Measurements from ENCODE around the gene RLF. TPM values are rescaled to one million over a fixed set of nuclear protein-coding genes. Genes with fewer than 3 reads are reported as not detected.
A peak's percentile ranks its signal among the peaks of the same experiment; 100 is the strongest.

The RLF gene
- total and polyA plus RNA-seq, 5 donors from 2014 or later: 7.8 to 36.8 (median 9.1) TPM

DNA sequence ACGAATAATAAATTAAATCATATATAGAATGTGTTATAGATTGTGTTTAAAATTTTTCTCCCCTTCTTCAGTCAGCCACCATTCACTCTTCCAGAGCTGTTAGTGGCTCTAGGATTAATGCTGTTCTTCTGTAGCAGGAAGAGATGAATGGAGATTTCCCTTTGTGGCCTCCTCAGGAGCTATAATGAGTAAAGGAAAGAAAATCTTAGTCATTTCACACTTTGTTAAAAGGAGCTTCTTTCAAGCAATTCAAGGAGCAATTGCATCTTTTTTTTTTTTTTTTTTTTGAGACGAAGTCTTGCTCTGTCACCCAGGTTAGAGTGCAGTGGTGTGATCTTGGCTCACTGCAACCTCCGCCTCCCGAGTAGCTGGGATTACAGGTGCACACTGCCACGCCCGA is 62.9 kb downstream of the RLF start:
- Mint-ChIP-seq H3K4me3 (no peak overlapping the region), H3K36me3 (peaks cover 18% of the 10 kb centered on the region), H3K9me3 (no peaks in the 10 kb centered on the region), H3K27ac (no peak overlapping the region), H3K27me3 (no peaks in the 10 kb centered on the region), H3K4me1 (peaks cover 8 to 24% (median 16%) of the 10 kb centered on the region in 4 donors)
- H3K27me3 ChIP-seq (ENCODE audit: control insufficient read depth, insufficient read depth, low read length): no peaks in the 10 kb centered on the region
- no peaks in the 10 kb centered on the region for H3K9me3 ChIP-seq (ENCODE audit: control insufficient read depth in 2 of 2, low read length in 2 of 2)
- no peak for ATAC-seq (ENCODE audit: low read depth in 2 of 2)
- H3K4me3 ChIP-seq (ENCODE audit: low read depth, low read length): no peak overlapping the region
- H3K4me1 ChIP-seq (ENCODE audit: control insufficient read depth, insufficient read depth, low read length, poor library complexity, severe bottlenecking): no peaks in the 10 kb centered on the region
- no peak overlapping the region for H3K27ac ChIP-seq (ENCODE audit: insufficient read depth, low read length, poor library complexity, severe bottlenecking)
- H3K36me3 ChIP-seq (ENCODE audit: control insufficient read depth, insufficient read depth, low read length): peaks cover 16% of the 10 kb centered on the region
- DNase-seq: no peak

DNA sequence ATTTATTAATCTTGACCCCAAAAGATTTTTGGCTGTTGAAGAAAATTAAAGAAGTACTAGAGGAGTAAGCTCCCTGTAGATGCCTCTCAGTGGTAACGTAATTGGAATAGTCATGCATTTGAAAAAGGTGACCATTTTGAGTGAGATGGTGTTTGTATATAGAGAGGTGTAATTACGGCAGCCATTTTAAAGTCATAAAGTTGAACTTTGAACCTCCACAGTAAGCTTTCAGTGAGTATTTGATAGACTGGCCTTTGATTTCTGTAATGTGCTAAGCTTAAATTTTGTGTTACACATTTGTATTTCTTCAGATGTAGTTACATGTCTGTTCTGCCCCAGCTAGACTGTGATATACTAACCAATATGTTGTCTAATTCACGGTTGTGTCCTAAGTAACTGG is 65.0 kb downstream of the RLF start:
- Histone ChIP-seq H3K9me3 (ENCODE audit: control insufficient read depth in 2 of 2, low read length in 2 of 2) (no peaks in the 10 kb centered on the region), H3K4me1 (ENCODE audit: control insufficient read depth, insufficient read depth, low read length, poor library complexity, severe bottlenecking) (no peaks in the 10 kb centered on the region), H3K4me3 (ENCODE audit: low read depth, low read length) (no peak overlapping the region), H3K27me3 (ENCODE audit: control insufficient read depth, insufficient read depth, low read length) (no peaks in the 10 kb centered on the region), H3K27ac (ENCODE audit: insufficient read depth, low read length, poor library complexity, severe bottlenecking) (no peak overlapping the region), H3K36me3 (ENCODE audit: control insufficient read depth, insufficient read depth, low read length) (peaks cover 16% of the 10 kb centered on the region)
- DNase-seq (no peak), ATAC-seq (ENCODE audit: low read depth in 2 of 2) (no peak)
- H3K27ac Mint-ChIP-seq: no peak overlapping the region
- peaks cover 25% of the 10 kb centered on the region for H3K36me3 Mint-ChIP-seq
- peaks cover 0 to 3% (median 0%) of the 10 kb centered on the region in 7 donors for H3K9me3 Mint-ChIP-seq
- H3K27me3 Mint-ChIP-seq: no peaks in the 10 kb centered on the region
- H3K4me3 Mint-ChIP-seq: no peak overlapping the region
- peaks cover 11 to 27% (median 18%) of the 10 kb centered on the region in 4 donors for H3K4me1 Mint-ChIP-seq

DNA sequence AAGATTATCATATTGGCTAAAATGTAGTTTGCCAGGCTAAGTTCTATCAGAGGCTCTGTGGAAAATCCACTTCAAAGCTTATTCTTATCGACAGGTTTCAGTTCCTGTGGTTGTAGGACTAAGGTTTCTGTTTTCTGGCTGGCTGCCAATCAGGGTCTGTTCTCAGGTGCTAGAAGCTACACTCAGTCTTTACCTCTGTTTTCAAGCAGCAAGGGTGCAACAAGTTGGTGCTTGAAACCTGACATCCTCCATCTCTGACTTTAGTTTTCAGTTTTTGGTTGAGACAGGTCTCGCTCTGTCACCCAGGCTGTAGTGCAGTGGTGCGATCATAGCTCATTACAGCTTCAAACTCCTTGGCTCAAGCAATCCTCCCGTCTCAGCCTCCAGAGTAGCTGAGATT is 71.3 kb downstream of the RLF start:
- H3K27me3 Mint-ChIP-seq: no peaks in the 10 kb centered on the region
- no peaks in the 10 kb centered on the region for H3K27me3 ChIP-seq (ENCODE audit: control insufficient read depth, insufficient read depth, low read length)
- H3K4me1 ChIP-seq (ENCODE audit: control insufficient read depth, insufficient read depth, low read length, poor library complexity, severe bottlenecking): peaks cover 15% of the 10 kb centered on the region
- DNase-seq (peak; percentile 50 to 95 (median 79)), ATAC-seq (ENCODE audit: low read depth in 2 of 2) (peak; percentile 79 to 85)
- peaks cover 62% of the 10 kb centered on the region for H3K36me3 Mint-ChIP-seq
- H3K9me3 ChIP-seq (ENCODE audit: control insufficient read depth in 2 of 2, low read length in 2 of 2): no peaks in the 10 kb centered on the region
- peaks cover 41% of the 10 kb centered on the region for H3K36me3 ChIP-seq (ENCODE audit: control insufficient read depth, insufficient read depth, low read length)
- peak overlapping the region in 3 of 4 donors; percentile 36 to 71 (median 63) for H3K4me3 Mint-ChIP-seq
- peaks cover 18 to 43% (median 25%) of the 10 kb centered on the region in 4 donors for H3K4me1 Mint-ChIP-seq
- peak overlapping the region; percentile 37 for H3K27ac ChIP-seq (ENCODE audit: insufficient read depth, low read length, poor library complexity, severe bottlenecking)
- H3K9me3 Mint-ChIP-seq: peaks cover 0 to 3% (median 0%) of the 10 kb centered on the region in 7 donors
- H3K4me3 ChIP-seq (ENCODE audit: low read depth, low read length): peak overlapping the region; percentile 27
- peak overlapping the region in 2 of 3 donors; percentile 80 to 82 for H3K27ac Mint-ChIP-seq

DNA sequence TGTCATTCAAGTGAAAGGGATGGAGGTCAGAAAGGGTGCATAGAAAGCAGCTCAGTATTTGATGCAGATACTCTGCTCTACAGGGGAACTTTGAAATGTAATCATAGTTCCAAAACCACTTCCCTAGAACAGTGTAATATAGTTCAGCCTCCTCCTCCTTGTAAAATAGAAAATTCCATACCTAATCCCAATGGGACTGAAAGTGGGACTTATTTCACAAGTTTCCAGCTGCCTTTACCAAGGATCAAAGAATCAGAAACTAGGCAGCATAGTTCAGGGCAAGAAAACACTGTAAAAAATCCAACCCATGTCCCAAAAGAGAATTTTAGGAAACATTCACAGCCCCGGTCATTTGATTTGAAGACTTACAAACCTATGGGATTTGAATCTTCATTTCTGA is 78.4 kb downstream of the RLF start:
- Mint-ChIP-seq H3K27ac (peak overlapping the region in 1 of 3 donors; percentile 5), H3K36me3 (peaks cover 41% of the 10 kb centered on the region), H3K27me3 (no peaks in the 10 kb centered on the region), H3K4me1 (peaks cover 12 to 43% (median 21%) of the 10 kb centered on the region in 4 donors), H3K9me3 (no peaks in the 10 kb centered on the region), H3K4me3 (no peak overlapping the region)
- H3K36me3 ChIP-seq (ENCODE audit: control insufficient read depth, insufficient read depth, low read length): peaks cover 26% of the 10 kb centered on the region
- no peak for DNase-seq
- H3K4me3 ChIP-seq (ENCODE audit: low read depth, low read length): no peak overlapping the region
- no peaks in the 10 kb centered on the region for H3K9me3 ChIP-seq (ENCODE audit: control insufficient read depth in 2 of 2, low read length in 2 of 2)
- H3K4me1 ChIP-seq (ENCODE audit: control insufficient read depth, insufficient read depth, low read length, poor library complexity, severe bottlenecking): peaks cover 12% of the 10 kb centered on the region
- H3K27ac ChIP-seq (ENCODE audit: insufficient read depth, low read length, poor library complexity, severe bottlenecking): no peak overlapping the region
- no peak for ATAC-seq (ENCODE audit: low read depth in 2 of 2)
- no peaks in the 10 kb centered on the region for H3K27me3 ChIP-seq (ENCODE audit: control insufficient read depth, insufficient read depth, low read length)

DNA sequence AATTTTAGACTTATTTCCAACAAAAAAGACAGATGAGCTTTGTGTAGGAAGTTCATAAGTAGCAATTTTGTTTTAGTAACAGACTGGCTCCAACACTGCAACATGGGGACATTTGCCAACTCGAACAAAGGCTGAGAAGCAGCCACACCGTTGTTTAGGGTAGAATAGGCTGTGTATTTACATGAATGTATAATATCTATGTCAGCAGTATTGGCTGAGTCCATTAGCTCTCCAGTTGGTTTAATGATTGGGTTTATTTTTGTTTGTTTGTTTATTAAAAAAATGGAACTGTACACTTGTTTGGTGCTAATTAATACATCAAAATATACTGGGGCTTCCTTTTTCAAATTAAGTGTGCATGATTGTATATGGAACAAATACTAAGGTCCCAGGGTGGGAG is 79.2 kb downstream of the RLF start:
- H3K4me3 Mint-ChIP-seq: no peak overlapping the region
- DNase-seq: no peak
- Histone ChIP-seq H3K4me1 (ENCODE audit: control insufficient read depth, insufficient read depth, low read length, poor library complexity, severe bottlenecking) (peaks cover 12% of the 10 kb centered on the region), H3K4me3 (ENCODE audit: low read depth, low read length) (no peak overlapping the region), H3K27ac (ENCODE audit: insufficient read depth, low read length, poor library complexity, severe bottlenecking) (no peak overlapping the region), H3K36me3 (ENCODE audit: control insufficient read depth, insufficient read depth, low read length) (peaks cover 26% of the 10 kb centered on the region), H3K9me3 (ENCODE audit: control insufficient read depth in 2 of 2, low read length in 2 of 2) (no peaks in the 10 kb centered on the region), H3K27me3 (ENCODE audit: control insufficient read depth, insufficient read depth, low read length) (no peaks in the 10 kb centered on the region)
- no peaks in the 10 kb centered on the region for H3K27me3 Mint-ChIP-seq
- no peak overlapping the region for H3K27ac Mint-ChIP-seq
- ATAC-seq (ENCODE audit: low read depth in 2 of 2): no peak
- peaks cover 12 to 43% (median 21%) of the 10 kb centered on the region in 4 donors for H3K4me1 Mint-ChIP-seq
- peaks cover 38% of the 10 kb centered on the region for H3K36me3 Mint-ChIP-seq
- peaks cover 0 to 2% (median 0%) of the 10 kb centered on the region in 7 donors for H3K9me3 Mint-ChIP-seq

DNA sequence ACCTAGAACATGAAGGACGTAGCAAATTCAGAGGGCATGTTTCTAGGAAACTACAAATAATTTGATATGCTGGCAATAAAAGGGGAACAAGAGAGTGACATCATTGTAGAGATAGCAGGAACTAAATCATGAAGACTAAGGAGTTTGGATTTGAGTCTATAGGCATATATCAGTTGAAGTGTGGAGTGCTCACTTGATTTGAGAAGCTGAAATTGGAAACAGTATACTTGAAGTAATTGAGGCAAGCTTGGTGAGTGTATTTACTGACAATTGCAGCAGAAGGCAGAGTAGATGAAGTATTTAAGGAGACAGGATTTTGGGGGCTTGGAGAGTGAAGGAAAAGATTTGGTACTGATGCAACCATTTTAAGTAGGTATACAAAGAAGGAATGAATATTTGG is 80.2 kb downstream of the RLF start:
- no peaks in the 10 kb centered on the region for H3K27me3 Mint-ChIP-seq
- H3K4me3 Mint-ChIP-seq: peak overlapping the region; percentile 1 to 28 (median 8)
- H3K4me1 Mint-ChIP-seq: peaks cover 12 to 43% (median 21%) of the 10 kb centered on the region in 4 donors
- H3K9me3 Mint-ChIP-seq: peaks cover 0 to 2% (median 0%) of the 10 kb centered on the region in 7 donors
- H3K36me3 ChIP-seq (ENCODE audit: control insufficient read depth, insufficient read depth, low read length): peaks cover 17% of the 10 kb centered on the region
- H3K9me3 ChIP-seq (ENCODE audit: control insufficient read depth in 2 of 2, low read length in 2 of 2): no peaks in the 10 kb centered on the region
- DNase-seq (no peak), ATAC-seq (ENCODE audit: low read depth in 2 of 2) (peak; percentile 5 to 19)
- H3K4me3 ChIP-seq (ENCODE audit: low read depth, low read length): peak overlapping the region; percentile 51
- H3K4me1 ChIP-seq (ENCODE audit: control insufficient read depth, insufficient read depth, low read length, poor library complexity, severe bottlenecking): peaks cover 12% of the 10 kb centered on the region
- peak overlapping the region; percentile 55 for H3K27ac ChIP-seq (ENCODE audit: insufficient read depth, low read length, poor library complexity, severe bottlenecking)
- peaks cover 29% of the 10 kb centered on the region for H3K36me3 Mint-ChIP-seq
- peak overlapping the region; percentile 14 to 97 (median 72) for H3K27ac Mint-ChIP-seq
- H3K27me3 ChIP-seq (ENCODE audit: control insufficient read depth, insufficient read depth, low read length): no peaks in the 10 kb centered on the region

DNA sequence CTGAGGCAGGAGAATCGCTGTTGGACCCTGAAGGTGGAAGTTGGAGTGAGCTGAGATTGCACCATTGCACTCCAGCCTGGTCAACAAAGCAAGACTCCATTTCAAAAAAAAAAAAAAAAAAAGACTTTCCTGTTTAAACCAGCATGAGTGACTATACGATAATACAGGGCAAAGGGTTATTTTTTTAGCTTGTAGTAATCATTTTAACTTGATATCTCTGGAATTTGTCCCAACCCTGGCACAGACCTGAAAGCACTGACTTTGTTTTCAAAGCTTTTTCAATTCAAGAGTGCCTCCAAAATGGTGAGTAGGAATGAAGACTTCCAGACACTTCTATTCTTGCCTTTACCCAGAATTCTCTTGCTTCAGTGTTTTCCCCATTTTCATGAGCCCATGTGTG is 82.2 kb downstream of the RLF start:
- peaks cover 0 to 2% (median 0%) of the 10 kb centered on the region in 7 donors for H3K9me3 Mint-ChIP-seq
- no peaks in the 10 kb centered on the region for H3K9me3 ChIP-seq (ENCODE audit: control insufficient read depth in 2 of 2, low read length in 2 of 2)
- DNase-seq (no peak), ATAC-seq (ENCODE audit: low read depth in 2 of 2) (no peak)
- no peak overlapping the region for H3K4me3 Mint-ChIP-seq
- no peaks in the 10 kb centered on the region for H3K27me3 ChIP-seq (ENCODE audit: control insufficient read depth, insufficient read depth, low read length)
- no peak overlapping the region for H3K27ac ChIP-seq (ENCODE audit: insufficient read depth, low read length, poor library complexity, severe bottlenecking)
- H3K4me1 Mint-ChIP-seq: peaks cover 11 to 41% (median 20%) of the 10 kb centered on the region in 4 donors
- H3K36me3 Mint-ChIP-seq: peaks cover 12% of the 10 kb centered on the region
- H3K27me3 Mint-ChIP-seq: no peaks in the 10 kb centered on the region
- H3K27ac Mint-ChIP-seq: peak overlapping the region in 2 of 3 donors; percentile 5 to 19
- peaks cover 12% of the 10 kb centered on the region for H3K4me1 ChIP-seq (ENCODE audit: control insufficient read depth, insufficient read depth, low read length, poor library complexity, severe bottlenecking)
- H3K36me3 ChIP-seq (ENCODE audit: control insufficient read depth, insufficient read depth, low read length): no peaks in the 10 kb centered on the region
- H3K4me3 ChIP-seq (ENCODE audit: low read depth, low read length): no peak overlapping the region

DNA sequence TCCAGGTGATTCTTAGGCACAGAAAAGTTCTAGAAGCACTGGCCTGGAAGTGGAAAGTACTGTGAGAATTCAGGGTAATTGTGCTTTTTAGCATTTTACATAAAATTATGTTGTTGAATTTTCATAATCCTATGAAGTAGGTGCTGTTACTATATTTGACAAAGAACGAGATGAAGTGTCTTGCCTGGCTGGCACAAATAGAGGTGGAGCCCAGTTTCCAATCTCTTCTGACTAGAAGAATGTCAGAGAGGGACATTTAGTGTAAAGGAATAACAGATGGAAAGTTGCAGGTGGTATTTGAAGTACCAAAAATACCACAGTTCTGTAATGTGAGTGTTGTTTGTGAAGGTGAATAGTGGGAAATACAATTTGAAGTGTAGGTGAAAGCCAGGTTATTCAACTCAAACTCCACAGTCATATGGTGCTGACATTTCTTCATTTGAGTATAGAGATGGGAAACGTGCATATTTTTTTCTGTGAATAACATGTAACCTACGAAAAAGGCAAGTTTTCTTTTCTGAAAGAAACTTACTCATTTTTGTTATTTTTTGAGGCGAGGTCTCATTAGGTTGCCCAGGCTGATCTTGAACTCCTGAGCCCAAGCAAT is 83.1 kb downstream of the RLF start:
- Mint-ChIP-seq H3K9me3 (peaks cover 0 to 2% (median 0%) of the 10 kb centered on the region in 7 donors), H3K27ac (peak overlapping the region in 1 of 3 donors; percentile 19), H3K27me3 (no peaks in the 10 kb centered on the region), H3K36me3 (peaks cover 6% of the 10 kb centered on the region), H3K4me3 (no peak overlapping the region), H3K4me1 (peaks cover 7 to 38% (median 20%) of the 10 kb centered on the region in 4 donors)
- Histone ChIP-seq H3K4me1 (ENCODE audit: control insufficient read depth, insufficient read depth, low read length, poor library complexity, severe bottlenecking) (peaks cover 12% of the 10 kb centered on the region), H3K27ac (ENCODE audit: insufficient read depth, low read length, poor library complexity, severe bottlenecking) (no peak overlapping the region), H3K27me3 (ENCODE audit: control insufficient read depth, insufficient read depth, low read length) (no peaks in the 10 kb centered on the region), H3K9me3 (ENCODE audit: control insufficient read depth in 2 of 2, low read length in 2 of 2) (no peaks in the 10 kb centered on the region), H3K36me3 (ENCODE audit: control insufficient read depth, insufficient read depth, low read length) (no peaks in the 10 kb centered on the region), H3K4me3 (ENCODE audit: low read depth, low read length) (no peak overlapping the region)
- ATAC-seq (ENCODE audit: low read depth in 2 of 2) (no peak), DNase-seq (no peak)

Measured in CD4-positive, CD25-positive, alpha-beta regulatory T cell (primary cell).